Prostate gland (tissue), 2 donors: ENCODE results near the gene CLCNKA.
"Not testable (repeated sequence)": the region's sequence is repeated elsewhere in the genome, so short reads cannot be mapped to it uniquely, and the experiment has no call there.

Source experiments
- POLR2A ChIP-seq: fragments of 450-650 bp; IDR thresholded peaks from one replicate; pipeline ENCODE4 v1.6.1; 2016; ENCODE audit warnings: antibody characterized with exemption, mild to moderate bottlenecking
- POLR2AphosphoS5 ChIP-seq: sonication (generic); formaldehyde crosslinking; IDR thresholded peaks from one replicate; pipeline ENCODE4 v1.6.1; 2017; ENCODE audit warnings: antibody characterized with exemption
- TF ChIP-seq, protein P1 (sequence below), 4 experiments: fragments of 200-600 bp in 2 of 4; fragments of 450-650 bp in 2 of 4; sonication (generic) in 2 of 4; IDR thresholded peaks; 1 replicate in 3 of 4; 2 replicates in 1 of 4; pipeline ENCODE4 v1.5.1; 2016 to 2019; ENCODE audit warnings: antibody characterized with exemption in 4 of 4, mild to moderate bottlenecking in 2 of 4, moderate library complexity in 2 of 4

DNA sequence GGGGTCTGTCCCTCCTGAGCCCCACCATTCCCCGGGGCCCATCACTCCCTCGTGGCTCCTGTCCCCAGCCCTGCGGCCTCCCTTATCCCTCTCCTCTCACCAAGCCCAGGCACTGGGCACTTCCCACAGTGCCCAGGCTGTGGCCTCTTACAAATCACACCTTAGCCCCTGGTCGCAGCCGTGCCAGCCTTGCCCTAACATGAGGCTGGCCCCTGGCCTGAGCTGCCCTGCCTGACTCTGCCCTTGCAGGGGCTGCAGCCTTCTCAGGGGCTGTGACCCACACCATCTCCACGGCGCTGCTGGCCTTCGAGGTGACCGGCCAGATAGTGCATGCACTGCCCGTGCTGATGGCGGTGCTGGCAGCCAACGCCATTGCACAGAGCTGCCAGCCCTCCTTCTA is 30.1 kb downstream of the CLCNKA start:
- TF ChIP-seq, protein P1, sequence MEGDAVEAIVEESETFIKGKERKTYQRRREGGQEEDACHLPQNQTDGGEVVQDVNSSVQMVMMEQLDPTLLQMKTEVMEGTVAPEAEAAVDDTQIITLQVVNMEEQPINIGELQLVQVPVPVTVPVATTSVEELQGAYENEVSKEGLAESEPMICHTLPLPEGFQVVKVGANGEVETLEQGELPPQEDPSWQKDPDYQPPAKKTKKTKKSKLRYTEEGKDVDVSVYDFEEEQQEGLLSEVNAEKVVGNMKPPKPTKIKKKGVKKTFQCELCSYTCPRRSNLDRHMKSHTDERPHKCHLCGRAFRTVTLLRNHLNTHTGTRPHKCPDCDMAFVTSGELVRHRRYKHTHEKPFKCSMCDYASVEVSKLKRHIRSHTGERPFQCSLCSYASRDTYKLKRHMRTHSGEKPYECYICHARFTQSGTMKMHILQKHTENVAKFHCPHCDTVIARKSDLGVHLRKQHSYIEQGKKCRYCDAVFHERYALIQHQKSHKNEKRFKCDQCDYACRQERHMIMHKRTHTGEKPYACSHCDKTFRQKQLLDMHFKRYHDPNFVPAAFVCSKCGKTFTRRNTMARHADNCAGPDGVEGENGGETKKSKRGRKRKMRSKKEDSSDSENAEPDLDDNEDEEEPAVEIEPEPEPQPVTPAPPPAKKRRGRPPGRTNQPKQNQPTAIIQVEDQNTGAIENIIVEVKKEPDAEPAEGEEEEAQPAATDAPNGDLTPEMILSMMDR (IDR thresholded peaks at IDR 0.05), result not testable (repeated sequence)
- not testable (repeated sequence) for TF ChIP-seq POLR2A, POLR2AphosphoS5
